Sciatic nerve (tissue), 2 donors: Measurements from ENCODE around the gene RNF5. TPM values are rescaled to one million over a fixed set of nuclear protein-coding genes. Genes with fewer than 3 reads are reported as not detected.
"Not testable (repeated sequence)": the region's sequence is repeated elsewhere in the genome, so short reads cannot be mapped to it uniquely, and the experiment has no call there.

ENCODE experiments used
- ATAC-seq: fragments of 200-7000 bp; cut with Tn5 transposase; one replicate; pipeline ENCODE4 v1.9.1; 2020; ENCODE audit warnings: mild to moderate bottlenecking, moderate library complexity
- DNase-seq: peaks from one replicate; pipeline ENCODE4 v3.0.0-alpha.2; 2020; ENCODE audit warnings: low spot score
- intact Hi-C: fragments of 100-400 bp; cut with DNase I; formaldehyde crosslinking; loops from one replicate; pipeline ENCODE4 v1.14.2; 2022
- total RNA-seq: library from RNA; stranded (reverse); fragmentation: NEBNext Ultra II Directional; extraction: Animal tissue kit (Norgen Biotek cat#: 25700); gene quantifications from one replicate; pipeline ENCODE4 v1.2.1, GENCODE V29; 2021
- donor health status: DM: no; HTN: no; CAD: no.
- donor health status: DM: no; HTN: no; CAD: no.

Gene RNF5
- total RNA-seq, 1 donor from 2014 or later = 63.8 TPM

DNA sequence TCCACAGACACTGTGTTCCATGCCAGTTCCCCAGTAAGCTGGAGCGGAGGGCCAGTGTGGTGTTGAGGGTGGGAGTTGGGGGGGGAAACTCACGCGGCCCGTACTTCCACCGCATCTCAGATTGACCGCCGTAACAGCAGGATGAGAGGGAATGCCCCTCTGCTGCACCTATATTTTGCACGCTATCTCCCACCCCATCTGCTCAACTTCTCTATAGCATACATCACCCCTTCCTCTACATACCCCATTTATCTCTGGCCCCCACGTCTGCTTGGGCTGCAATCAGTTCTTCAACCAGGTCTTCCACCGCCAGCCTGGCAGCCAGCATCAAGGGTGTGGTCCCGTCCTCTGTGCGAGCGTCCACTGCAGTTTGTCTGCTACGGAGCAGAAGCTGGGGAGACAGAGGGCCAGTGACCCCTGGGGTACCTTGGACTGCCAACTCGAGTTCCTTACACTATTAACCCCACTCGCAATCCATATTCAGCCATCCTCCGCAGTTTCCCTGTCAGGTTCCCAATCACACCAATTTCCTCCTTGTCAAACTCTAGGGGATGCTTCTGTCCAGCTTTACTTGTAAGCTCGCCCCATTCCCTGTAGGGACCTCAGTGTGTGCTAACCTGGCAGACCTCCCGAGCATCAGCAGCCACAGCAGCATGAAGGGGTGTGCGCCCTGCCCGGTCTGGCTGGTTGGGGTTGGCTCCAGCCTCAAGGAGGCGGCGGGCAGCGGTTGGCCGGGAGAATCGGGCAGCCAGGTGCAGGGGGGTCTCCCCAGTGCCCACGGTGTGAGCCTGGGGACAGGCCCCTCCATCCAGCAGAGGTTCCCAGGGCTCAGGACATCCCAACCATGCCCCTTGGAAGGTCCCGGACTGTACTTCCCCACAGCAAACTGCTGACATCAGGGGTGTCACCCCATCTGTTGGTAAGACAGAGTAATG lies 18.7 kb downstream of the RNF5 start:
- no peak for ATAC-seq
- DNase-seq = no peak
- intact Hi-C loops = no loop called here

DNA sequence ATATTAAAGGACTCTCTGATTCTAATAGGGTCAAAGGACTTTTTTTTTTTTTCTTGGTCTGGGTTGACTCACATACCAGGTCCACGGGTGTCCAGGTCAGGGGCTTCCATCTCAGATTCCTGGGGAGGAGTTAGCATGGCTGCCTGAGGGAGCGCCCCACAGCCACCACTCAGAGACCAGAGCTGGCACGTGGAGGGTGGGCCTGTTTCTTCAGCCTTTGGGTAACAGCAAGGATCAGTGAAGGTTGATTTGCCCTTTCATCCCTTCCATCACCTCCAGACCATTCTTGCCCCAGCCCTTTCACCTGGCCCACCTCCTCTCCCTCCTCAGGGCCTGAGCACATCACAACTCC lies 20.1 kb downstream of the RNF5 start:
- ATAC-seq = no peak
- DNase-seq = no peak
- intact Hi-C loops = no loop called here

DNA sequence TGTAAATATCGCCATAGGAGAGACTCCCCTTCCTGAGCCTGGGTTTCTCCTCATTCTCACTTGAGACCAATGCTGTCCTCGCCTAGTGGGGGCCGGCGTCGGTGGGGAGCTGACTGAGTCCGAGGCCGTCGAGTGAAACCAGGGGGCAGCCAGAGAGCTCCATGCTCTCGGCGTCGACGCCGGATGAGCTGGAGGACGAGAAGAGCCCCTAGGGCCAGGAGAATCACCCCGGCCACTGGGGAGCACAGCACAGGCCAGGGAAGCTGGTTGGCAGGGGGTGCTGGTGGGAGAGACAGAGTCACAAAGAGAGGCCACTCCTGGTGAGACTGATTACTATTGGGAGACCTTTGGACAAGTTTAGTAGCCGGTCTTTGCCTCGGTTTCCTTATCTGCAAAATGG lies 20.7 kb downstream of the RNF5 start:
- ATAC-seq (no peak), DNase-seq (no peak)
- intact Hi-C loops = no loop called here

DNA sequence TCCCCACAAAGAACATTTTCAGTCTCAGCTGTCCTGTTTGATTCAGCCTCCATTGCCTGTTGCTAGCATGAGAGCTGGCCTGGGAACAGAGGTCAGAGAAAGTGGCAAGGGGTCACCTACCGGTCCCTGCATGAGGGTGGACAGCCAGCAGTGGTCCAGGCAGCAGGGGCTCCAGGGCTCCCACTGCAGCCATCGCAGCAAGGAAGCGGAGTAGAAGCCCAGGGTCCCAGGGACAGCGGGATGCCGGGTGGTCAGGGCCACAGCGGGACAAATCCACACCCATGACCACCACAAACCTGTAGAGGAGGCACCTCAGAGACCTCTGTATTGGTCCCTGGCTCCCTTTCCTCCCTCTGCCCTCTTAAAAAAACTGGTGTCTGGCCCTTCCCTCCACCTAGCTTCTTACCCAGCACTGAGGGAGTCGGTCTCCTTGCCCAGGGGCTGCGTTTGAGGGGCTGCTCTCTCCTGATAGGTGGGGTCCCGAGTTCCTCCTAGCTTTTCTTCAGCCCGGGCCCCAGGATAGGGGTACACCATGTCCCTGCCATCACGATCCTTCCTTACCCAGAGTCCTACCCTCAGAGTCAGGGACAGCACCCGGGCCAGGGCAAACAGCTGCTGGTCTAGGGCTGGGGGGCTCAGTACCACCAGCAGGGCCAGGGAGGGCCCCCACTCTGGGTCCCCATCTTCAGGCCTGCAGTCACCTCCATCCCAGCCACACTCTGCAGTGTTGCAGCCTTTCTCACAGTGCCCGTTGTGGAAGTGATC lies 22.7 kb downstream of the RNF5 start:
- DNase-seq = no peak
- no peak for ATAC-seq
- intact Hi-C loops = no loop called here

DNA sequence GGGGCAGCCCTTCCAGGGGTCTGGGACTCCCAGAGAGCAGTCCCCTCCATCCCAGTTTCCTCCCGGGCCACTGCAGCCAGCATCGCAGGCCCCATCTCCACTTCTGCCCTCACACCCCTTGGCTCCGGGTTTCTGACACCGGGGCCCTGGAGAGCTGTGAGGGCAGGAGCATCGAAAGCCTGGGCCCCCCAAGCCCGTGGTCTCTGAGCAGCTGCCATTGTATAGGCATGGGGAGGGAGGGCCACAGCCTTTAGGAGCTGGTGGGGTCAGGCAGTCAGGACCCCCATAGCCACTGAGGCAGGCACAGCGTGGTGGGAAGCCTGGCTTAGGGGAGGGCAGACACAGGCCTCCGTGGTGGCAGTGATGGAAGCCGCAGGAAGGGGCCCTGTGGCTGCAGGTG lies 24.0 kb downstream of the RNF5 start:
- no peak for DNase-seq
- ATAC-seq = no peak
- intact Hi-C loops = no loop called here

DNA sequence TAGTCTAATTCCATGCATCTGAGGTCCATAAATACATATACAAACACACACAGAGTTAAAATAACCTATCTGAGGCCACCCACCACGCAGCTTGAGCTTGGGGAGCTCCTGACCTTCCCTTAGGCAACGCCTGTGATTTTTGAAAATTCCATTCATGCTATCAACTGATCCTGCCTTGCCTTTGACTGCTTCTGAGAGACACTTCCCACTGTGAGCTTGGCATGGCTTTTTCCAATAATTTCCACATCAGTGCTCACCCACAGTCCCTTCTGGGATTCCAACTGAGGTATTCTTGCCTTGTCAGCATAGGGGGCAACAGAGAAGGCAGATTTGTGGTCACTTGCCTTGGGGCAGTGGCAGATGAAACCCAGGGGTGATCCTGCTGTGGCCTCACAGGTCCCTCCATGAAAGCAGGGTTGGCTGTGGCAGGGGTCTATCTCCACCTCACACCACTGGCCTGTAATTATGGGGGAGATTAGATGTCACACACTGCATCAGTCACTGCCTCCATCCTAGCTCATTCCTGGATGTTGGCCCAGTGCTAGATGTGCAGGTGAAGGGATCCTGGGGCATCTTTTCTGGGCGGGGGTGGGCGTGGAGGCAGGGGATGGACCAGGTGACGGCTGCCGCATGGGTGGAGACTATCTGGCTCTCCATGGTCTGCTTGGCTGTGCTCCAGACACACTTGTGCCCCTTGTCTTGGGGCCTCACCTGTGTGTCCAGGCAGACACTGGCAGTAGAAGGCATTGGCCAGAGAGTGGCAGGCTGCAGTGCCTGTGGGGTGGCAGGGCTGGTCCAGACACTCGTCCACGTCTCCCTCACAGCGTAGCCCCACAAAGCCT lies 25.4 kb downstream of the RNF5 start:
- intact Hi-C loops = no loop called here
- no peak for DNase-seq
- ATAC-seq = peak; percentile 78

DNA sequence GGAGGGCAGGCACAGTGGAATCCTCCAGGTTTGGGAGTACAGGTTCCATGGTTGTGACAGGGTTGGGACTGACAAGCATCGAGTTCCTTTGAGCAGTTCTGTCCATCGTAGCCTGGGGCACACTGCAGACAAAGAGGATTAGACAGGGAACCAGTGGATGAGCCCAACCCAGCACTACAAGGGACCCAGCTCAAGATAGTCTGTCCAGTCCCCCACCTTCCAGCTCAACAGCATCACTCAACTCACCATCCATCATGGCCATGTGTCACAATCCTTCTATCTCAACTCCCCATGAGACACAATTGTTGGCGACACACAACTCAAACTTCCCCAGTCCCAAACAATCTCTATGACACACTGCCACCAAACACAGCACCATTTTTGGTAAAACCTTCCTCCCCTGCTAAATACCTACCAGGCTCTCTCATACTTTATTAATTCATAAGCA lies 26.1 kb downstream of the RNF5 start:
- no peak for DNase-seq
- intact Hi-C loops = no loop called here
- ATAC-seq = no peak

DNA sequence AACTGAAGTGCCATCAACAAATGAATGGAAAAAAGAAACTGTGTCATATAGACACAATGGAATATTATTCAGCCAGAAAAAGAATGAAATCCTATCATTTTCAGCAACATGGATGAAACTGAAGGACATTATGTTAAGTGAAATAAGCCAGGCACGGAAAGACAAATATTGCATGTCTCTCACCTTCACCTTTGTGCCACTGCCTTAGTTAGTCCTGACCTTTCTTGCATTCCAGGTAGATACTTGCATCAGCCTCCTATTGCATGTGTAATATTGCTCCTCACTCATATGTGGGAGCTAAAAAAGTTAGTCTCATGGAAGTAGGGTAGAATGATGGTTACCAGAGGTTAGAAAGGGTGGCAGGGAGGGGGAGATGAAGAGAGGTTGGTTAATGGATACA lies 30.8 kb downstream of the RNF5 start:
- ATAC-seq (no peak), DNase-seq (no peak)
- intact Hi-C loops = no loop called here

DNA sequence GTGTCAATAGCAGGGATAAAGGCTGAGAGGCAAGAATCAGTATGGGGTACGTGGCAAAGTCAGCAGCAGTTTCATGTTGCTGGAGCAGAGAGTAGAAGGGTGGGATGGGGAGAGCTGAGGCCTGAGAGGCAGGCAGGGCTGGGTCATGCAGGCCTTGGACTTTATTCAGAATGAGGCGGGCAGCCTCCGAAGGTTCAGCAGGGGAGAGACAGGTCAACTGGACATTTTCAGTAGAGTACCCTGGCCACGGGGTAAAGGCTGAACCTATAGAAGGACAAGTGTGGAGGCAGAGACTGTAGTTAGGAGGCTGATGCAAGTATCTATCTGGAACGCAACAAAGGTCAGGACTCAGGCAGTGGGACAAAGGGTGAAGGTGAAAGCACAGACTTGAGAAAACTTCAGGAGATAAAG lies 32.0 kb downstream of the RNF5 start:
- ATAC-seq (no peak), DNase-seq (no peak)
- intact Hi-C loops = loop anchor here (5.0 kb wide), 1 partner anchor 998 kb away; no protein-coding TSS in a partner anchor

DNA sequence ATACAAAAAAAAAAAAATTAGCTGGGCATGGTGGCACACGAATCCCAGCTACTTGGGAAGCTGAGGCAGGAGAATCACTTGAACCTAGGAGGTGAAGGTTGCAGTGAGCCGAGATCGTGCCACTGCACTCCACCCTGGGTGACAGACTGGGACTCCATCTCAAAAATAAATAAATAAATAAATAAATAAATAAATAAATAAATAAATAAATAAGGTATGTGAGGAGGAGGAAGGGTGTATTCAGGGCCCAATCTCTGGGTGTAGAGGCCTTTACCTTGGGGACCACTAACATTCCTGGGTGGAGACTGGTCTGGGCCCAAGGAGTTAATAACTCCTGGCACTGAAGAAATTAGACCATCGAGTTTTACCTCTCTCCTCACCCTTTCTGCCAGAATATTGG lies 33.2 kb downstream of the RNF5 start:
- ATAC-seq, DNase-seq: not testable (repeated sequence)
- intact Hi-C loops = loop anchor here (5.0 kb wide), 1 partner anchor 999 kb away; no protein-coding TSS in a partner anchor

DNA sequence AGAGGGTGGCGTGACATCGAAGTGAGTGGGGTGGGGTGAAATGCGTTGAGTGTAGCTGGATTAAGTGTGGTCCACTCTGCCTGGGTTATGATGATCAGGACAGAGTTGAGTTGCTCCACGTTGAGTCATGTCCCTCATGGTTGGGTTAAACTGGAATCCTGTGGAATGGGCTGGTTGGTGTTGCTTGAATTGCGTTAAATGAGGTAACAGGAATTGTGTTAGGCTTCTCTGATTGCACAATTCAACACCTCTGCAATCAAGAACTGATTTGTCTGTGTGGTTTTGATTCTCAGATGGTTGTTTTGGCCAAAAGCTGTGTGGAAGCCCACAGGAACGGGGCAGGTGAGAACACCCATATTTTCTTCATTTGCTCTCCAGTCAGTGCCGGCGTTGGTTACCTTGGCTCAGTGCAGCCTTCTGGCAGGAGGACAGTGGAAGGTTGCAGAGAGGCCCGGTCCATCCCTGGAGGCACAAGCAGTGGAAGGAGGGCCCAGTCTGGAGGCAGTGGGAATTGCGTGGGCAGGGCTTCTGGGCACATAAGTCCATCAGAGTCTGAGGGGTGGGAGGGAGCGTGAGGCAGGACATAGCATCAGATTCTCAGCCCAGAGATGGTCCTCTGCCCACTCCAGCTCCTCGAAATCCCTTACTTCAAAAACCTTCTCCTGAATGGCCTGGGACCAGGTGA lies 34.0 kb downstream of the RNF5 start:
- DNase-seq = no peak
- intact Hi-C loops = loop anchor here (5.0 kb wide), 1 partner anchor 1000 kb away; no protein-coding TSS in a partner anchor
- ATAC-seq = no peak

DNA sequence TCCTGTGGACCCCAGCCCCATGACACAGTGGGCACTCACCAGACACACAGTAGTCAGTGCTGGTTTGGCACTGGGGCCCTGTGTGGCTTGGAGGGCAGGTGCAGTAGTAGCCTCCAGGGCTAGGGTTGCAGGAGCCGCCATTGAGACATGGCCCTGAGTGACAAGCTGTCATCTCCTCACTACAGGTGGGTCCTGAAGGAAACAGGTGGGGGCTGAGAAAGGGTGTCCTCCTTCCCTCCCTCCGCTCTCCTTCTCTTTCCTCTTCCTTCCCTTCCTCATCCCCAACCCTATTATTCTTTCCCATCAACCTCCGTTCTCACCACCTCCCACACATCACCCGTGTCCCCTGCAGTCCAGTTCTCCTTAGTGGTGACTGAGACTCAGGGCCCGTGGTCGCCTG lies 35.4 kb downstream of the RNF5 start:
- intact Hi-C loops = loop anchor here (5.0 kb wide), 1 partner anchor 1001 kb away; no protein-coding TSS in a partner anchor
- no peak for DNase-seq
- ATAC-seq = no peak

DNA sequence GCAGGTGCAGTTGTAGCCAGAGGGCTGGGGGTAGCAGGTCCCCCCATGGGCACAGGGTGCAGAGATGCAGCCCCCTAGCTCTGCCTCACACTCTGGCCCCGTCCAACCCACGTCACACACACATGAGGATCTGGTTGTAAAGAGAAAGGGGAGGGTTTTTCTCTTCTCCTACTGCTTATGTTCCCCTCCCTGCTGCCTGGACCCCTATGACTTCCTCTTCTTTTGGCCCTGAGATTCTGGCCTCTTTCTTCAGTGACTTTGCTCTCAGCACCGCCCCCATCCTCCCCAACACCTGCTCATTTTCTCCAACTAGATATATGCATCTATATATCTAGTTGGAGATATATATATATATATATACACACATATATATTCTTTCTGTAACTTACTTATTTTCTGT lies 35.9 kb downstream of the RNF5 start:
- ATAC-seq (no peak), DNase-seq (no peak)
- intact Hi-C loops = loop anchor here (5.0 kb wide), 1 partner anchor 1002 kb away; no protein-coding TSS in a partner anchor

DNA sequence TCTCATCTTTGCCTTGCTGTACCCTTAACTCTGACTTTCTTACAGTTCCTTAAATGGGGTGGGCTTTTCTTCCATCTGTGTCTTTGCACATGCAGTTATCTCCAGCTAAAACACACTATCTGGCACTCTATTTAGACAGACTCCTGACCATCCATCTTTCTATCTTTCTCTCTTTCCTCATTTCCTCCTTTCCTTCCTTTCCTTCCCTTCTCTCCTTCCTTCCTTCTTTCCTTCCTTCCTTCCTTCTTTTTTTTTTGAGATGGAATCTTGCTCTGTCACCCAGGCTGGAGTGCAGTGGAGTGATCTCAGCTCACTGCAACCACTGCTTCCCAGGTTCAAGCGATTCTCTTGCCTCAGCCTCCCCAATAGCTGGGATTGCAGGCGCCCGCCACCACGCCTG lies 37.4 kb downstream of the RNF5 start:
- intact Hi-C loops = no loop called here
- DNase-seq (no peak), ATAC-seq (no peak)

DNA sequence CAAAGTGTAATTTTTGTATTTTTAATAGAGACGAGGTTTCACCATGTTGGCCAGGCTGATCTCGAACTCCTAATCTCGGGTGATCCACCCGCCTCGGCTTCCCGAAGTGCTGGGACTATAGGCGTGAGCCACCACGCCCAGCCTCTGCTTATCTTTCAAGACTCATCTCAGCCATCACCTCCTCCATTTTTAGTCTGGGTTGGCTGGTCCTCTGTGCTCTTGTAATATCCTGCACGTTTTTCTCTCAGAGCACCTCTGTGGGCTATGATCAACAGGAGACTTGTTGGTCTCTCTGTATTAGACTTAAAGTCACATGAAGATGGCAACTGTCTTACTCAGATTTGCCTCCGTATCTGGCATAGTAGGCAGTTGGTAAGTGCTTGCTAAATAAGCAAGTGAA lies 38.1 kb downstream of the RNF5 start:
- intact Hi-C loops = no loop called here
- ATAC-seq (no peak), DNase-seq (no peak)

DNA sequence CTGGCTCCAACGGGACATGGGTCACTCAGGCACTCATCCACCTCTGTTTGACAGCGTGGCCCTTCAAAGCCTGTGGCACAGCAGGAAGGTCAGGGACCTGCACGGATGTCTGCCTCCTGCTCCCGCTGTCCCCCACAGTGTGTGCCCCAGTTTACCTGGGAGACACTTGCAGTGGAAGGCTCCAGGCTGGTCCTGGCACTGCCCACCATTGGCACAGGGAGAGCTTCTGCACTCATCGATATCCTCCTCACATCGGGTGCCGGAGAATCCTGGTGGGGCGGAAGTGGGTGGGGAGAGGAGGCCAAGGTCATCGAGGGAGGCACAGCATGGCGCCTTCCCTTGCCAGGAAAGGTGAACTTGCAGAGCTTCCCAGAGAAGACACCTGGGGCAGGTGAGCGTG lies 38.8 kb downstream of the RNF5 start:
- DNase-seq = no peak
- intact Hi-C loops = no loop called here

DNA sequence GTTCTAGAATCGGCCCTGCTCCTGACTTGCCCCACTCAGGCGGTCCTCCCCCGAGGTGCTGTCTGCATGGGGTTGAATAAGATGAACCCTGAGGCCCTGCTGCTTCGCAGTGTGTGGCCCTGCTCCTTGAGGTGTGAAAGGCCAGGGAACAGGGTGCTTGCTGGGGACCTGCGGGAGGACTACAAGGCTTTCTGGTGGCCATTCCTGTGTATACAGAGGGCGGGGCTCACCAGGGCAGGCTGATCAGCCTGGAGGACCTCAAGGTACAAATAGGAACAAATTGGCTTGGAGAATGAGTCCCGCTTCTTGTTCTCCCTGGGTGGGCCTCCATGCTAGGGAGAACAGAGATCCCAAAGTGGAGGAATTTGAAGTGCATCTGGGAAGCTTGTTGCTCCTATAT lies 40.0 kb downstream of the RNF5 start:
- ATAC-seq (no peak), DNase-seq (no peak)
- intact Hi-C loops = no loop called here

More for the DNA sequence above, 38.8 kb downstream of the RNF5 start:
- no peak for ATAC-seq

DNA sequence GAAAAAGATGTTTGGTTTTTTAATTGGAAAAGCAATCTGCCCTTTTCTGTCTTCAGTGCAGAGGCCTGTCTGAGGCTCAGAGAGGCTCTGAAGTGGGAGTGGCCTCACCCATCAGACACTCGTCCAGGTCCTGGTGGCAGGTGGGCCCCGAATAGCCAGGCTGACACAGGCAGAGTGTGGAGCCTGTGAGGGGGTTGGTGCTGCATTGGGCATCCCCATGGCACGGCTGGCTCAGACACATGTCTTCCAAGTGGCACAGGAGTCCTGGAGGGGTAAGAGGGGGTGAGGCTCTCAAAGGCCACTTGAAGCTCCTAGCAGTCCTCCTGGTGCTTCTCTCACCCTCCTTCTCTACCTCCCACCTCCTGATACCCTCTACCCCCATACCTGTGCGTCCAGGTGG lies 41.8 kb downstream of the RNF5 start:
- no peak for DNase-seq

More for the DNA sequence above, 41.8 kb downstream of the RNF5 start:
- ATAC-seq = no peak
- intact Hi-C loops = no loop called here
